Progenitor cell of endocrine pancreas (in vitro differentiated cells): ENCODE data around the gene STAB2. TPM values are rescaled to one million over a fixed set of nuclear protein-coding genes. Genes with fewer than 3 reads are reported as not detected.

Experiments
- DNase-seq: peaks from one replicate; pipeline ENCODE4 v3.0.0; 2021; ENCODE audit warnings: low spot score; ENCODE audit not compliant: unreplicated experiment
- H3K27ac Mint-ChIP-seq: 2 replicates; pipeline ENCODE4 v1.8.0; 2021; ENCODE audit warnings: mild to moderate bottlenecking, moderate library complexity, mixed read lengths
- H3K27me3 Mint-ChIP-seq: 2 replicates; pipeline ENCODE4 v1.8.0; 2021; ENCODE audit warnings: mixed read lengths
- H3K36me3 Mint-ChIP-seq: 2 replicates; pipeline ENCODE4 v1.8.0; 2022; ENCODE audit warnings: mixed read lengths; ENCODE audit not compliant: insufficient read depth
- H3K4me1 Mint-ChIP-seq: 2 replicates; pipeline ENCODE4 v1.8.0; 2021; ENCODE audit warnings: low read depth, mixed read lengths
- H3K4me3 Mint-ChIP-seq: 2 replicates; pipeline ENCODE4 v1.8.0; 2021; ENCODE audit warnings: low read depth, mild to moderate bottlenecking, moderate library complexity, mixed read lengths
- H3K9me3 Mint-ChIP-seq: 2 replicates; pipeline ENCODE4 v1.8.0; 2021; ENCODE audit warnings: low read depth, mixed read lengths
- CTCF ChIP-seq: fragments of 200-600 bp; sonication (generic); IDR thresholded peaks from one replicate; pipeline ENCODE4 v1.5.0; 2021; ENCODE audit warnings: antibody characterized with exemption, mild to moderate bottlenecking; ENCODE audit not compliant: unreplicated experiment
- total RNA-seq: library from RNA; stranded (reverse); gene quantifications from 2 replicates; pipeline ENCODE4 v1.2.1, GENCODE V29; 2021

Gene STAB2
- total RNA-seq, 1 donor from 2014 or later = not detected

- H3K9me3 Mint-ChIP-seq = no peaks in the 10 kb centered on the region
- DNase-seq = no peak
- no peak overlapping the region for H3K4me3 Mint-ChIP-seq
- no peaks in the 10 kb centered on the region for H3K36me3 Mint-ChIP-seq
- peaks cover 1% of the 10 kb centered on the region for H3K4me1 Mint-ChIP-seq
- H3K27me3 Mint-ChIP-seq = peaks cover 17% of the 10 kb centered on the region
- TF ChIP-seq CTCF = no peak
- no peak overlapping the region for H3K27ac Mint-ChIP-seq
These were observed 12.2 kb downstream of the STAB2 start for GRCh38 chr12:103599274-103599673.

- no peak overlapping the region for H3K27ac Mint-ChIP-seq
- DNase-seq = no peak
- no peaks in the 10 kb centered on the region for H3K9me3 Mint-ChIP-seq
- peaks cover 13% of the 10 kb centered on the region for H3K27me3 Mint-ChIP-seq
- no peak for TF ChIP-seq CTCF
- peaks cover 1% of the 10 kb centered on the region for H3K4me1 Mint-ChIP-seq
- no peak overlapping the region for H3K4me3 Mint-ChIP-seq
- H3K36me3 Mint-ChIP-seq = no peaks in the 10 kb centered on the region
These were observed 14.1 kb downstream of the STAB2 start for GRCh38 chr12:103600967-103601728.

GRCh38 chr12:103620395-103620794, 33.3 kb downstream of the STAB2 start:
- Mint-ChIP-seq H3K4me1 (no peaks in the 10 kb centered on the region), H3K27ac (no peak overlapping the region), H3K4me3 (no peak overlapping the region), H3K9me3 (no peaks in the 10 kb centered on the region), H3K27me3 (peaks cover 18% of the 10 kb centered on the region), H3K36me3 (no peaks in the 10 kb centered on the region)
- TF ChIP-seq CTCF = no peak
- DNase-seq = no peak

GRCh38 chr12:103623716-103624115, 36.6 kb downstream of the STAB2 start:
- Mint-ChIP-seq H3K4me1 (no peaks in the 10 kb centered on the region), H3K27ac (no peak overlapping the region), H3K9me3 (no peaks in the 10 kb centered on the region), H3K27me3 (peaks cover 9% of the 10 kb centered on the region), H3K36me3 (no peaks in the 10 kb centered on the region), H3K4me3 (no peak overlapping the region)
- DNase-seq = no peak
- TF ChIP-seq CTCF = no peak

- no peaks in the 10 kb centered on the region for H3K36me3 Mint-ChIP-seq
- no peak overlapping the region for H3K27ac Mint-ChIP-seq
- H3K9me3 Mint-ChIP-seq = no peaks in the 10 kb centered on the region
- peak; percentile 40 for TF ChIP-seq CTCF
- DNase-seq = no peak
- no peaks in the 10 kb centered on the region for H3K4me1 Mint-ChIP-seq
- peaks cover 5% of the 10 kb centered on the region for H3K27me3 Mint-ChIP-seq
- no peak overlapping the region for H3K4me3 Mint-ChIP-seq
These were observed 39.4 kb downstream of the STAB2 start for GRCh38 chr12:103626498-103626897.
